Activated CD4-positive, alpha-beta T cell treated with anti-CD3 and anti-CD28 coated beads for 48 hours (primary cell): ENCODE measurements around the gene HRH1.
A peak's percentile ranks its signal among the peaks of the same experiment; 100 is the strongest.
"Not testable (repeated sequence)": the region's sequence is repeated elsewhere in the genome, so short reads cannot be mapped to it uniquely, and the experiment has no call there.

Source experiments
- DNase-seq: peaks from one replicate; pipeline ENCODE4 v3.0.0-alpha.2; 2020

HRH1 gene

GRCh38 chr3:11154036-11154952 lies at the start of gene HRH1:
Gene HRH1, plus strand, starts transcription at chr3:11154493. Its CDS starts 104,545 bp downstream, at chr3:11259038.
- DNase-seq = peak; percentile 25

- not testable (repeated sequence) for DNase-seq
Measured at GRCh38 chr3:11113316-11113715, 41.0 kb upstream of the HRH1 start.

- DNase-seq = no peak
Measured at GRCh38 chr3:11115548-11115947, 38.7 kb upstream of the HRH1 start.

GRCh38 chr3:11116336-11117059 lies 37.8 kb upstream of the HRH1 start:
- no peak for DNase-seq

GRCh38 chr3:11117591-11117990 lies 36.7 kb upstream of the HRH1 start:
- no peak for DNase-seq

GRCh38 chr3:11118181-11118682 lies 36.1 kb upstream of the HRH1 start:
- DNase-seq = no peak

- no peak for DNase-seq
Measured at GRCh38 chr3:11120091-11120805, 34.0 kb upstream of the HRH1 start.

GRCh38 chr3:11126653-11127052 lies 27.6 kb upstream of the HRH1 start:
- DNase-seq = no peak

GRCh38 chr3:11128682-11129632 lies 25.3 kb upstream of the HRH1 start:
- peak; percentile 42 for DNase-seq

GRCh38 chr3:11130385-11130784 lies 23.9 kb upstream of the HRH1 start:
- DNase-seq = no peak

GRCh38 chr3:11131371-11131770 lies 22.9 kb upstream of the HRH1 start:
- DNase-seq = no peak

- not testable (repeated sequence) for DNase-seq
Measured at GRCh38 chr3:11131886-11132285, 22.4 kb upstream of the HRH1 start.

GRCh38 chr3:11132861-11133260 lies 21.4 kb upstream of the HRH1 start:
- no peak for DNase-seq

GRCh38 chr3:11134794-11135193 lies 19.5 kb upstream of the HRH1 start:
- no peak for DNase-seq

GRCh38 chr3:11136116-11136515 lies 18.2 kb upstream of the HRH1 start:
- no peak for DNase-seq

GRCh38 chr3:11136830-11137626 lies 17.3 kb upstream of the HRH1 start:
- no peak for DNase-seq

GRCh38 chr3:11137627-11137959 lies 16.7 kb upstream of the HRH1 start:
- DNase-seq = no peak

GRCh38 chr3:11138371-11138770 lies 15.9 kb upstream of the HRH1 start:
- no peak for DNase-seq

- DNase-seq = peak; percentile 34
Measured at GRCh38 chr3:11140030-11140712, 14.1 kb upstream of the HRH1 start.

GRCh38 chr3:11140713-11141104 lies 13.6 kb upstream of the HRH1 start:
- no peak for DNase-seq

- no peak for DNase-seq
Measured at GRCh38 chr3:11143476-11143875, 10.8 kb upstream of the HRH1 start.
